Activated T-cell treated with anti-CD3 and anti-CD28 coated beads for 1 hour (primary cell): ENCODE data around the gene TNFAIP8L2.
A peak's percentile ranks its signal among the peaks of the same experiment; 100 is the strongest.

Source experiments
- DNase-seq: peaks from one replicate; pipeline ENCODE4 v3.0.0-alpha.2; 2020; ENCODE audit warnings: low read depth

TNFAIP8L2 gene

DNA sequence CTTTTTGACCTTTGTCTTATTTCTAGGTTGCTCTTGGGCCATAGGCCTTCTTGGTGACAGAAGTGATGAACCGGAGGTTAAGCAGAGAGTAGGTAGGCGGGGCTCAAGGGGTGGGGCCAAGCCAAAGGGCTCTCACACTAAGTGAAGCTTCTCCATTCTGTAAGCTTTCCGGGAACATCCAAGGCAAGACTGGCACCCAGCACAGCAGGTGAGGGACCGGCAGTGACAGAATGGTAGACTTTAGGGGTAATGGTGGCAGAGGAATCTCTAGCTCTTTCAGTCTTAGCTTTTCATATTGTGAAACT lies at the start of gene TNFAIP8L2:
Gene TNFAIP8L2 (plus strand): TSS at position 135 of the 305 bp plus-strand sequence. CDS start 2,049 bp downstream, outside the sequence.
- peak; percentile 69 for DNase-seq

DNA sequence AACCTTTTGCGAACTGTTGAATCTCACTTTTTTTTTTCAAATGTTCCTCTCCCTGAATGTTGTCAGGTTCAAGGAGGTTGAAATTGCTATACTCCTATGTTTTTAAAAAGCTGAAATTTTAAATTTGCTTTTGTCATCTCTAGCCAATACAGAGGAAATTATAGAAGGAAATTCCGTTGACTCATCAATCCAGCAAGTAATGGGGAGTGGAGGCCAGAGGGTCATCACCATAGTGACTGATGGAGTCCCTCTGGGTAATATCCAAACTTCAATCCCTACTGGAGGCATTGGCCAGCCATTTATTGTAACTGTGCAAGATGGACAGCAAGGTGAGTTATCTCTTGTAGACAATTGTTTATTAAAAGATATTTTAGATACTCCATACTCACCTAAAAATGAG lies 49.6 kb upstream of the TNFAIP8L2 start:
- DNase-seq = no peak

DNA sequence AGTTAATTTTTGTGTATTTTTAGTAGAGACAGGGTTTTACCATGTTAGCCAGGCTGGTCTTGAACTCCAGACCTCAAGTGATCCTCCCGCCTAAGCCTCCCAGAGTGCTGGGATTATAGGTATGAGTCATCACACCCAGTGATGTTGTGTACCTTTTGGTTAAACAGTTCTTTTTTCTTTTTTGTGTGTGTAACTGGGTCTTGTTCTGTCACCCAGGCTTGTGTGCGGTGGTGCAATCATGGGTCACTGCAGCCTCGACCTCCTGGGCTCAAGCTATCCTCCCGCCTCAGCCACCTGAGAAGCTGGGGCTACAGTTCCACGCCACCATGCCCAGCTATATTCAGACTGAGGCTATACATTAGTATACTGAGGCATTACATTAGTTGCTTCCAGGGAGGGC lies 48.1 kb upstream of the TNFAIP8L2 start:
- DNase-seq = no peak

DNA sequence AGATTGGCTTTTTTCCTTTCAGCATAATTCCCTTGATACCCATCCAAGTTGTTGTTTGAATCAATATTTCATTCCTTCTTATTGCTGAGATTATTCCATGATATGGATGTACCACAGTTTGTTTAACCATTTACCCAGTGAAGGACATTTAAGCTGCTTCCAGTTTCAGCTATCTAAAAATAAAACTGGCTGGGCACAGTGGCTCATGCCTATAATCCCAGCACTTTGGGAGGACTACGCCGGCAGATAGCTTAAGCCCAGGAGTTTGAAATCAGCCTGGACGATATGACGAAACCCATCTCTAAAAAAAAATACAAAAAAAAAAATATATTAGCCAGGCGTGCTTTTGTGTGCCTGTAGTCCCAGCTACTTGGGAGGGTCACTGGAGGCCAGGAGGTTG lies 42.6 kb upstream of the TNFAIP8L2 start:
- DNase-seq = no peak

DNA sequence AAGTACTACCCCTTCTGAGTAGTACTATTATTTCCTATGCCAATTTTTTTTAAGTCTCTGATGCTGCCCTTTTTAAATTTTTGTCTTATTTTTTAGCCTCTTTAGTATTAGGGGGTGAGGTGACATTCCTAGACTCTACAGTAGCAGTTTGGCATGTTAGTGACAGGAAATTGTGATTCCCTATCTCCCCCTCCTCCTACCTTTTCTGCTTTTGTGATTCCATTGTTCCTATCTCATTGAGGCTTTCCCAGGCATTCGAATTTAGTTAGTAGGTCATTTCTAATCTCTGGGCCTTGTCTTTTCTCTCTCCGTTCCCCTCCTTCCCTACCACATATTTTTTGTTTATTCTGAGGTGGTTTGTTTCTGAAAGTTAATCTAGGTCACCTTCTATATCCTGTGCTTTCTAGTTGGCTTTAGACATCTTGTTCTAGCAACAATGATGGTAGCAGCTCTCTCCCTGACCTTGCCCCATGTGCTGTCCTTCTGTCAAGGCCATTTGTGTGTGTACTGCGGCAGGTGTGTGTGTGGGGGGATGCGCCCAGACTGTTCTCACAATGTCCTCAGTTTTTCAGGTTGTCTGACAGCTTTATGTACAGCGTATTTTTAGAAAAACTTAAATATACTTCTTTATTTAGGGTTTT lies 31.6 kb upstream of the TNFAIP8L2 start:
- DNase-seq = no peak

DNA sequence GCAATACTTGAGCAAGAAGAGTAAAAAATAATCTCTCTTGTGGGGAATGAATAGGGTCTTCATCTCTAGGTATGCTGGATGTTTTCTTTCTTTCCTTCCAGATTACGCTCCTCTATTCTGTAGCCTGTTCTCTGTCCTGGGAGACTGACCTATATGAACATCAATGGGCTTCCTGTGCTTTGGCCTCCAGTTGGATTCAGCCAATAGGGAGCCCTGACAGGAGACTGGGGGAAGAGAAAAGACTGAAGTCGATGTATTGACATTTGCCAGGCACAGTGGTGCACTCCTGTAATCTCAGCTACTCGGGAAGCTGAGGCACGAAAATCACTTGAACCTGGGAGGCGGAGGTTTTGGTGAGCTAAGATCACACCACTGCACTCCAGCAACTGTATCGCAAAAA lies 27.6 kb upstream of the TNFAIP8L2 start:
- no peak for DNase-seq

DNA sequence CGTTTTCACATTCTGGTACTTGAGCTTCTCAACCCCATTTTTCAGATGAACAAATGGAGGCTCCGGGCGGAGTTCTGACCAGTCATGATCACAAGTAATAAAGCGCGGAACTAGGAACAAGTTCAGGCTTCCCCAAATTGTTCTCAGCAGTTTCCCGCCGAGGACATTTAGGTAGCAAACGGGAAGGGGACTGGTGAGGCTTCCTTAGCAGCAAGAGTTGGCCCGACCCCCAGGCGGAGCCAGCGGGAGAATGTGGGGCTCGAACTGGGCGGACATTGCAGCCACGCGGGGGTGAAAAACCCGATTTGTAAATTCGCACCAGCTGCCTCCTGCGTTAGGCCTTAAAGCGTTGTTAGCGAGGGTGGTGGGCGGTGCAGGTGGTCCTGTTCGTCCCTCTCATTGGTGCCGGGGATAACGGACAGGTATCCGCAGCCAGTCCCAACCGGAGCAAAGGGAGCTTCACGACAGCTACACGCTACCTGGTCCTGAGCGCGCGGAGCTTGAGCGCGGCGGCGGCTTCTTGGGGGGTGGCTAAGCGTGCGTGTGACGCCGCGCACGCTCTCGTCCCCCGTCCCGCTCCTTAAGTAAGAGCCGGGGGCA lies 25.4 kb upstream of the TNFAIP8L2 start:
- peak; percentile 62 for DNase-seq

DNA sequence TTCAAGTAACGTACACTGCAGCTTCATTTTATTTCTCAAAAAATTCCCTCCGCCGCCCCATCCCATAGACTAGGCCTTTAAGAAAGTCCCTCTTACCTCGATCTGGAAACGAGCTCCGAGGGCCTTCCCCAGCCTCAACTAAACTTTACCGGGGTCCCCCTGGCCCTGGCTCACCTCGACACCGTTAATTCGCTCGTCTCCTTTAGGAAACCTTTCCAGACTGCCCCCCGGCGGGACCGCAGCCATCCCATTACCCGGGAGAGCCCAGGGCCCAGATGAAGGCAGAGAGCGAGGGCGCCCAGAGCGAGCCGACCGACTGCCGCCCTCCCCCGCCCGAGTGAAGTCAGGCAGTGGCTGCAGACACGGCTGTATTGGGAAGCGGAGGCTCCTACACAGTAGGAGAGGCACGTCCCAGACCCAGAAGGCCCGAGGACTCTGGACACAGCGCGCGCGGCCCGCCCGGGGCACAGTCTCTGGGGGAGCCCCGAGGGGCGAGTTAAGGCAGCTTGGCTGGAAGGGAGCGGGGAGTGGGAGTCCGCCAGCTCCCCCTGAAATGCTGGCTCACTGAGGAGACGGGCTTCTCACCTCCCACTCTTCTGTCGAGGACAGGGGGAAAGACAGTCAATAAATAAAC lies 24.6 kb upstream of the TNFAIP8L2 start:
- no peak for DNase-seq

DNA sequence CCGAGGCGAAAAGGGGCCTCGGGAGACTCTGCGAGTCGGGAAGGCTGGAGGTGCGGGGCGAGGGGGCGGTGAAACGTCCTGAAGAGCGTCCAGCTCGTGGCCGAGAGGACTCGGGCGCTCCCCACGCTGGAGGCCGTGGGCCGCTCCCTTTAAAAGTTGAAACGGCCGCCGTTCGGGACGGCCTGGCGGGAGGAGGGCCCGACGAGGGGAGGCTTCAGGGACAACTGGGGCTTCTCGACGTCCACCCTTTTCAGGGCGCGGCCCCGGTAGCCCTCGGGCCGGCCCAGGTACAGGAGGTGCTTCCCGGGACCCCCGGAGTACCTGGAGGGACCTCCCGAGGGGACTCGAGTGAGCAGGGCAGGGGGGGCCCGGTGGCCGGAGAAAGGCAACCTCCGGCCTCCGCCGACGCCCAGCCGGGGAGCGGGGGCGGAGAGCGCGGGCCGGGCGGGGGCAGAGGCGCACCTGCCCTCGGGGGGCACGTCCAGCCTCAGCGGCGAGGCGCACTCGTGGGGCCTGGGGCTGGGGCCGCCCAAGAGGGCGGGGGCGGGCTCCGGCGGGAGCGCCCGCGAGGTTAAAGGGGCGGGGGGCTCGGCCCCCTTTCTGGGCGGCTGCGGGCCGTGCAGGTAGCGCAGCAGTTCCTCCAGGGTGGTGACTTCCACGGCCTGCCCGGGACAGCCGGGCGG lies 24.0 kb upstream of the TNFAIP8L2 start:
- no peak for DNase-seq

DNA sequence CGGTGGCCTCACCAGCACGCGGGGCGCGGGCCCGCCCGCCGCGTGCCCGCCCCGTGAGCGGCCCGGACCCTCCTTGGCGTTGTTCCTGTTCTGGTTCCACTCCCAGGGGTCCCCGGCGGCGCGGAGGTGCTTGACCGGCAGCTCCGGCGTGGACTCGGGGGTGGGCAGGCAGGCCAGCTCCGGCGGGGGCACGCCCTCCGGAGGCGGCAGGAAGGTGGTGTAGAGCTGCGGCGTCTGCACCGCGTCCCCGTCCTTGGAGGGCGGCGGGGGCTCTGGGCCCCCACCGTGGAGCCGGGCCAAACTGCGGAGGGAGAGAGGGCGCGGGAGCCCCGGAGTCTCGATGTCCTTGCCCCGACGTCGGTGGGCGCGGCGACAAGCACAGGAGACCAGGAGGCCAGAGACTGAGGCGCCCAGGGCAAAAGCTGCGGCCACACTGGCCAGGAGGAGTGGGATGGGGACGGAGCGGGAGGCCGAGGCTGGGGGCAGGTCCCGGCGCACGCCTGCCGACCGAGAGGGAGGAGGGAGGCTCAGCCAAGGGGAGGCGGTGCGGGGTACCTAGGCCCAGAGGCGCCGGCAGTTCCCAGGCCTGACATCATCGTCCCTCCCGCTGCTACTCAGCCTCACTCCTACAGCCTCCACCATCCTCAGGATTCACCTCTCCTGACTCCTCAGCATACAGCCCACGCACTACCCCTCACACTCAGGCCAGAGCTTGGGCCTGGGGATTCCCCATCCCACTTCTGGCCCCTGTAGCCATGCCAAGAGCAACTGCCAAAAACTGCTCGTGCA lies 23.2 kb upstream of the TNFAIP8L2 start:
- DNase-seq = no peak

DNA sequence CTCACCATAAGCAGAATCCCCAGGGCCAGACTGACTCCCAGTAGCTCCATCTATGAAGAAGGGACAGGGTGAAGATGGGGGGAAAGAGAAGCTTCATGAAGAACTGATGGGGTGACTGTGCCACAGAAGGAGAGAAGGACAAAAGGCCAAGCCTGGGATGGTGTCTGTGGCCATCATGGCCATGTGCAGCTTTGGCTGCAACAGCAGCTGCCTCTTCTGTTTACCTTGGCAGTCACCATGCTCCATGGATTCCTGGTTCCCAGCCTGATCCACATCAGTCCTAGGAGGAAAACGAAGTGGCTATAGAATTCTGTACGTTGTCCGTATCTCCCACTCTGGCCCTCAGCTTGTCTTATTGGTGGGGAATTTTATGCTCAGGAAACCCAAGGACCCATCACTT lies 22.1 kb upstream of the TNFAIP8L2 start:
- no peak for DNase-seq

DNA sequence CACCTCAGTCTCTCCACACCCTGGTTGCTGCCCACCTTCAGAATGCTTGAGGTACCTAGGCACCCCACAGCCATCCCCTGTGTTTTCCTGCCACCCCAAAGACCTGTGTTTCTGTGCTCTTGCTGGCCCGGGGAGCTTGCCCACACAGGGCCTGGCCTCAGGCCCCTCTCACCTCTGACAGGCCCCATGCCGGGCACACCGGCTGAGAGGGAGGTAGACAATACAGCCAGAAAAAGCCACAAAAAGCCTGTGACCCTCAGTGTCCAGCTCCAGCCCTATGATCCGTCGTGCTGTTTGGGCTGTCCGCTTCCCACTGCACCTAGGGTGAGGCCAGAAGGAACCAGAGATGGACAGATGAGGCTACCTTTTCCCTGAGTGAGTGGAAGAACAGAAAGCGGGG lies 21.5 kb upstream of the TNFAIP8L2 start:
- no peak for DNase-seq

DNA sequence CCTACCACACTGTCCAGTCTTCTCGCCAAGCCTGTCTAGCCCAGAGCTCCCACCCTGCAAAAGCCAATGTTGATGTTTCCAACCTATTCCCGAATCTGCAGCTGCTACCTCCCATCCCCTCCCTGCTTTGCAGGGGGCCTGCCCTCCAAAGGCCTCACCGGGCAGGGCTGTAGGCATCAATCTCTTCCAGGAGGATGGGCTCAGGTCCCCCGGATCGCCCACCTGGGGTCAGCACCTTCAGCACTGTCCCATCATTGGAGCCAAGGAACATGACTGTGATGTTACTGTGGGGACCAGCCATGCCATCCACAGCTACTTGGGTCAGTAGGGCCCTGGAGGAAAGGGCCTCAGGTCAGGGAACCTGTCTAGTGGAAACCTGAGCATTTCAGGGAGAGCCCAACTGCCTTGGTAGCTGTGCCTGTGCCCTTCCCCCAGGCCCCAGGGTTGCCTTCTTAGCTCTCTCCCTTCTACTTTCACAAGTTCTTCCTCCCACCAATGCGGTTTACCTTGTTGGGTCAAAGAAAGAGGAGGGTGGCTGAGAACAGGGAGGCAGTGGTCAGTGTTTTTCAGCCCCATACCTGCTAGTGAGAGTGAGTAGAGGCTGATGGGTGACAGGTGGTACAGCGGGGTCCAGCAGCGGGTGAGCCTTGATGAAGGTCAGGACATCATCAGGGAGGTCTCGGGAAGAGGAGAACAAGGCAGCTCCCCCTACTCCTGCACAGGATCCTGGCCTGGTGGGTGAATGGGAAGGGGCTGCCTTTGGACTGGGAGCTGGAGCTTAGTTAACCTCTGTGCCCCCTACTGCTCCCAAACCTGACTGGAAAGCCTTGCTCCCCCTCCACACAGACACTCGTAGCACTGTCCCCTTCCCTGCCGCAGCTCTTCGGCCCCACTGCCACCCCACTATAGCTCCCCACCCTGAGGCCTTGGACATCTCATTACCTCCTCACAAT lies 20.7 kb upstream of the TNFAIP8L2 start:
- no peak for DNase-seq

DNA sequence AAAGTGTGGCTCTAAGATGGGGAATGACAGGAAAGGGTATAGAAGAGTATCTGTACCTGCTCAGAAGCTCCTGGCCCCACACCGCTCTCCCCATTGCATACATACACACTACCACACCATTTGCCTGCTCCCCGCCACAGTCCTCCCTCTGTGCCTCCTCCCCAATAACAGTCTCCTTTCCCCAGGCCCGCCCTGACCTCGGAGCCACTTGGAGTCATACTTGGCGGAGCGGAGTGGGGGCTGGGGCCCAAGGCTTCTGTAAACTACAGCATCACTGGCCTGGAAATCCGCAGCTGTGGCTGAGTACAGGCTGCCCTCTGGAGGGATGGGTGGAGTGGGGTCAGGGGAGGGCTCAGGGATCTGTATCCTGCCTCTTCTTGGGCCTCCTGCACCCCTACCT lies 18.7 kb upstream of the TNFAIP8L2 start:
- DNase-seq = no peak

DNA sequence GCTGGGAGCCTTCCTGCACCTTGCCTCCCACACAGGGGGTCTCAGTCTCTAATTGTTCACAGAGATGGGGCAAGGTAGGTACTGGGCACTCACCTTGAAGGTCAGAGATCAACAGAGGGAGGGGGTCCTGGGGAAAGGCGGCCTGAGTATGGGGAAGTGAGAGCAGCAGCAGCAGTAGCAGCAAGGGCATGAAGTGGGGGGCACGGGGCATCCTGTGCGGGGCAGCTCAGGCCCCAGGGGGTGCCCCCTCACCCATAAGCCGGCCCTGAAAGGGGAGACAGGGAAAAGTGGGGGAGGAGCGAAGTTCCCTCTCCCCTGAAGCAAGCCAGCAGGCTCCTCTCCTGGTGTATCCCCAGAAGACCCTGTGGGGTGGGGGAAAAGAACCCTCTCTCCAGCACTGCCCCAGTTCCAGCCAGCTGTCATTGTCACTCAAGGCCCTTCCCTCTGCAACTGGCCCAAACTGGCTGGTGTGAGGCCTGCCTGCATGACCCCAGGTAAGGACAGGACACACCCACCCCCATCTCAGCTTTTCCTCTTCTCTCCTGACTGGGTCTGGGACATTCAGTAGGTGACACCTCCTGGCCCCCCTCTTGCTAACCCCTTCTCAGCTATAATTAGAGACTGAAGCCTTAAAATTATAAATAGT lies 13.9 kb upstream of the TNFAIP8L2 start:
- no peak for DNase-seq

DNA sequence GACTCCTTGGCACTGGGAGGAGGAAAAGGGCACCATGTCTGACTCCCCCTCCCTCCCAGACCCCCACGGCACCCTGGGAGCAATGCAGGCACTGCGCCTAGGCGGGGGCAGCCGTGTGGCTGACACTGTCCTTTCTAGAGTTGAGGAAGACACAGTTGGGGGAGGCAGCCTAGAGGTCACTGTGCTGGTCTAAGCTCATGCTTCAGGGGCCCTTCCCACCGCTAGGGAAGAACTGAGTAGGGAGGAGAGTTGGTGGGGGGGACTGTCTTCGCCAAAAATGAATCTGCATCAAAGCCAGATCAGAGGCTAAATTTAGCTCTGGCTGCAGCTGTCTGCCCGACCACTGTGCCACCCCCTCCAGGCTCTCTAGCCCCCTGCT lies 13.4 kb upstream of the TNFAIP8L2 start:
- DNase-seq = no peak

DNA sequence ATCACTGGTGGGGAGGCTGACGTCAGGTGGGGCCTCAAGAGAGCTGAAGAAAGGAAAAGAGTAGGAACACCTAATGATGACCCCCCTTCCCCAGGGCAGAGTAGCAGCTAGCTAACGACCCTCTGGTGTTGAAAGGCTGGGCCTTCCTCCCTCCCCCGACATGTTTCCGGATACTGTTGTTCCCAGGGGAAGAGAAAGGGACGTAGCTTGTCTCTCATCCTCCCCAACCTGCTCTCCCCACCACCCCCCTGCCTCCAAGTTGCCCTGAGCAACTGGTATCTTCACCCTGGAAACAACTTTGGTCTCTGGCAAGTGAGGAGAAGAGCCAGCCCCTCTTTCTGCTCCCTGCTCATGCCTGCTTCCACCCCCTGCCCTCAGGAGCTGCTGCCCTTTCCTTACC lies 12.5 kb upstream of the TNFAIP8L2 start:
- DNase-seq = no peak

DNA sequence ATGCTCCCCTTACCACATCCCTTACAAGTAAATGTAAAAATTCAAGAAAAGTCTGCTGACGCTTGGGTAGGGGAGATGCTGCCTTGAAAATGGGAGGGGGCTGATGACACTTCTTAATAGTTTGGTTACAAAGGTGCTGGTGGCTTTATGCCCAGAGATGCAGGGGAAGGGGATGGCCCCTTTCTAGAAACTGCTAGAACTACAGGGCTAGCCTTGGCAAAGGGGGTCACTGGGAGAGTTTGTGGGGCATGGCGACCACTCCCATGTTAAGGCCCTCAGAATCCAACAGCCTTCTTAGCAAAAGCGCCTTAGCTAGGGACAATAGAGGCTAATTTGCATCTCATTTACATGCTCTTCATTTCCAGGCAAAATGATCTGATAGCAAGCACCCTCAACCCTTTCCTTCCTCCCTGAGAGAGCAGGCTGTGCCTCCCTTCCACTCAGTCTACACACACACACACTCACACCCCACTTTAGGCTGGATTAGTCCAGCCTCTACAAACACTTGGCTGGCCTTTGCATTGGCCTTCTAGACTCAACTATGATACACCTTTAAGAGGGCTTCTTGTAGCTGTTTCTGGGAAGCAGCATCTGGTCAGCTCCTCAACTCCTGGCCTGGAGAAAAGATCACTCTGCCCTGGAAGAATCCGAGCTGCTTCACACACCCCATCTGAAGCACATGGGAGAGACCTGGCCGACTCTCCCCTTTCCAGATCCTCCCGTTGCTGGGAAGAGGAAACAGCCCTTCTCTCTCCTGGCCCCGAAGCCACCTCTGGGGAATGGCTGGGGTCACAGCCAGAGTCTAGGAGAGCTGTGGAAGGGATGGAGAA lies 11.8 kb upstream of the TNFAIP8L2 start:
- DNase-seq = no peak

DNA sequence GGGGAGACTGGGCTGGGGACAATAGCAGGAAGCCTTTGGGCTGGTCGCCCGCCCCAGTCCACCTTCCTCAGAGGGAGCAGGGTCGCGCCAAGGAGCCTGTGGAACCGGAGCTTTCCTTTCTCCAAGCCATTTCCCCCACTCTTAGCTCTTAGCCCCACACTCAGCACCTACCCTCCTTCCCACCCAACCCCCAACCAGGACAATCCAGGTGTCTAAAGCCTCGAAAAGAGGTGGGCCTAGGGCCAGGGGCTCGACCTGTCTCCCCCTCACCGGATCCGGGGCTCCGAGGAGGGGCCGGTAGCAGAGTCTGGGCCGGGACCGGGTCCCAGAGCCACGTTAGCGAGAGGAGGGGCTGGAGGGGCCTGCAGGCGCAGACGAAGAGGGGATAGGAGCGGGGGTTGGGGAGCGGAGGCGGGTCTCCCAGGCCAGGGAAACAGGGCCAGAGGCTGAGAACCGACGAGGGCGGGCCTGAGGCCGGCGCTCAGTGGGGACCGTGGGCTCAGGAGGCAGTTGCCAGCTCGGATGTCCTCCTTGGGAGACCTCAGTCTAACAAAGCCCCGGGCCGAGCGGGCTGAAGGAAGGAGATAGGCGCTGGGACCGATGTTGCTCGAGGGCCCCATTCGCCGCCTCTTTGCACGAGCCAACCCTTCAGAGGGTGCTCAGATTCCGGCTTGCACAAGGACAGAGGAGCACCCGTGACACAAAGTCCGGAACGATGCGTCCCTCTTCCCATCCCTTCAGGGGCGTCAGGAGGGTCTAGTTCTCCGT lies 11.0 kb upstream of the TNFAIP8L2 start:
- DNase-seq = no peak
